ENCODE measurements around the gene STIL. TPM values are rescaled to one million over a fixed set of nuclear protein-coding genes. Genes with fewer than 3 reads are reported as not detected.
A peak's percentile ranks its signal among the peaks of the same experiment; 100 is the strongest.

STIL gene
- total and polyA plus RNA-seq, 2 of the 13 experiments (the other 11 are each of a cell fraction or from before 2014, with no cell fraction given) = 13.7 to 18.6 TPM

DNA sequence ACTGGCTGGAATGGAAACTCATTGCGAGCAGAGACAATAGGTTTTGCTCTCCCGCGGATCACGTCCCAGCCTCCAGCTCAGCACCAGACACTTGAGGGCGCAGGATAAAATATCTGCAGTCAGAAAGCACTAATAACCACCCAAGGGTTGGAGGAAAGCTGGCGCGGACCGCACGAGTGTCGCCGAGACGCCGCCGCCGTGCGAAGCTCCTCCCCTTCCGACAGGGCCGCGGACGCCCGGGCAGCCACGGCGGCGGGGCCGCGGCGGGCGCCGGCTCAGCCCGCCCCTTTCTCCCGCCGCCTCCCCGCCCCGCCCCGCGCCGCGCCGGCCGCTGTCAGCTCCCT lies 19.6 kb upstream of the STIL start, which contains the start of gene CMPK1 (continued):
- TF ChIP-seq, protein P1, sequence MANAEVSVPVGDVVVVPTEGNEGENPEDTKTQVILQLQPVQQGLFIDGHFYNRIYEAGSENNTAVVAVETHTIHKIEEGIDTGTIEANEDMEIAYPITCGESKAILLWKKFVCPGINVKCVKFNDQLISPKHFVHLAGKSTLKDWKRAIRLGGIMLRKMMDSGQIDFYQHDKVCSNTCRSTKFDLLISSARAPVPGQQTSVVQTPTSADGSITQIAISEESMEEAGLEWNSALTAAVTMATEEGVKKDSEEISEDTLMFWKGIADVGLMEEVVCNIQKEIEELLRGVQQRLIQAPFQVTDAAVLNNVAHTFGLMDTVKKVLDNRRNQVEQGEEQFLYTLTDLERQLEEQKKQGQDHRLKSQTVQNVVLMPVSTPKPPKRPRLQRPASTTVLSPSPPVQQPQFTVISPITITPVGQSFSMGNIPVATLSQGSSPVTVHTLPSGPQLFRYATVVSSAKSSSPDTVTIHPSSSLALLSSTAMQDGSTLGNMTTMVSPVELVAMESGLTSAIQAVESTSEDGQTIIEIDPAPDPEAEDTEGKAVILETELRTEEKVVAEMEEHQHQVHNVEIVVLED (CRISPR knock-in tag; IDR thresholded peaks at IDR 0.05; ENCODE audit: borderline replicate concordance) = 0 out of 2 replicates have a peak, but pooled peaks have one; percentile 33
- TF ChIP-seq NR2F2 (IDR thresholded peaks at IDR 0.05; ENCODE audit: borderline replicate concordance, low read depth) = no peak
- TF ChIP-seq, protein P2, sequence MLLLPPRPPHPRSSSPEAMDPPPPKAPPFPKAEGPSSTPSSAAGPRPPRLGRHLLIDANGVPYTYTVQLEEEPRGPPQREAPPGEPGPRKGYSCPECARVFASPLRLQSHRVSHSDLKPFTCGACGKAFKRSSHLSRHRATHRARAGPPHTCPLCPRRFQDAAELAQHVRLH (CRISPR knock-in tag; IDR thresholded peaks at IDR 0.05; ENCODE audit: borderline replicate concordance, low read depth) = 0 out of 2 replicates have a peak, but pooled peaks have one; percentile 9
- TF ChIP-seq ZSCAN9 (CRISPR knock-in tag; IDR thresholded peaks at IDR 0.05; ENCODE audit: borderline replicate concordance) = peak; percentile 49; the same call in 1 of the 2 replicates
- TF ChIP-seq, protein P3, sequence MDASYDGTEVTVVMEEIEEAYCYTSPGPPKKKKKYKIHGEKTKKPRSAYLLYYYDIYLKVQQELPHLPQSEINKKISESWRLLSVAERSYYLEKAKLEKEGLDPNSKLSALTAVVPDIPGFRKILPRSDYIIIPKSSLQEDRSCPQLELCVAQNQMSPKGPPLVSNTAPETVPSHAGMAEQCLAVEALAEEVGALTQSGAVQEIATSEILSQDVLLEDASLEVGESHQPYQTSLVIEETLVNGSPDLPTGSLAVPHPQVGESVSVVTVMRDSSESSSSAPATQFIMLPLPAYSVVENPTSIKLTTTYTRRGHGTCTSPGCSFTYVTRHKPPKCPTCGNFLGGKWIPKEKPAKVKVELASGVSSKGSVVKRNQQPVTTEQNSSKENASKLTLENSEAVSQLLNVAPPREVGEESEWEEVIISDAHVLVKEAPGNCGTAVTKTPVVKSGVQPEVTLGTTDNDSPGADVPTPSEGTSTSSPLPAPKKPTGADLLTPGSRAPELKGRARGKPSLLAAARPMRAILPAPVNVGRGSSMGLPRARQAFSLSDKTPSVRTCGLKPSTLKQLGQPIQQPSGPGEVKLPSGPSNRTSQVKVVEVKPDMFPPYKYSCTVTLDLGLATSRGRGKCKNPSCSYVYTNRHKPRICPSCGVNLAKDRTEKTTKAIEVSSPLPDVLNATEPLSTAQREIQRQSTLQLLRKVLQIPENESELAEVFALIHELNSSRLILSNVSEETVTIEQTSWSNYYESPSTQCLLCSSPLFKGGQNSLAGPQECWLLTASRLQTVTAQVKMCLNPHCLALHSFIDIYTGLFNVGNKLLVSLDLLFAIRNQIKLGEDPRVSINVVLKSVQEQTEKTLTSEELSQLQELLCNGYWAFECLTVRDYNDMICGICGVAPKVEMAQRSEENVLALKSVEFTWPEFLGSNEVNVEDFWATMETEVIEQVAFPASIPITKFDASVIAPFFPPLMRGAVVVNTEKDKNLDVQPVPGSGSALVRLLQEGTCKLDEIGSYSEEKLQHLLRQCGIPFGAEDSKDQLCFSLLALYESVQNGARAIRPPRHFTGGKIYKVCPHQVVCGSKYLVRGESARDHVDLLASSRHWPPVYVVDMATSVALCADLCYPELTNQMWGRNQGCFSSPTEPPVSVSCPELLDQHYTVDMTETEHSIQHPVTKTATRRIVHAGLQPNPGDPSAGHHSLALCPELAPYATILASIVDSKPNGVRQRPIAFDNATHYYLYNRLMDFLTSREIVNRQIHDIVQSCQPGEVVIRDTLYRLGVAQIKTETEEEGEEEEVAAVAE (CRISPR knock-in tag; IDR thresholded peaks at IDR 0.05; ENCODE audit: borderline replicate concordance) = 0 out of 2 replicates have a peak, but pooled peaks have one; percentile 1
- TF ChIP-seq, protein P4, sequence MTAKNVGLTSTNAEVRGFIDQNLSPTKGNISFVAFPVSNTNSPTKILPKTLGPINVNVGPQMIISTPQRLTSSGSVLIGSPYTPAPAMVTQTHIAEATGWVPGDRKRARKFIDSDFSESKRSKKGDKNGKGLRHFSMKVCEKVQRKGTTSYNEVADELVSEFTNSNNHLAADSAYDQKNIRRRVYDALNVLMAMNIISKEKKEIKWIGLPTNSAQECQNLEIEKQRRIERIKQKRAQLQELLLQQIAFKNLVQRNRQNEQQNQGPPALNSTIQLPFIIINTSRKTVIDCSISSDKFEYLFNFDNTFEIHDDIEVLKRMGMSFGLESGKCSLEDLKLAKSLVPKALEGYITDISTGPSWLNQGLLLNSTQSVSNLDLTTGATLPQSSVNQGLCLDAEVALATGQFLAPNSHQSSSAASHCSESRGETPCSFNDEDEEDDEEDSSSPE (CRISPR knock-in tag; IDR thresholded peaks at IDR 0.05) = peak; percentile 18; the same call in 1 of the 2 replicates
- TF ChIP-seq, protein P5, sequence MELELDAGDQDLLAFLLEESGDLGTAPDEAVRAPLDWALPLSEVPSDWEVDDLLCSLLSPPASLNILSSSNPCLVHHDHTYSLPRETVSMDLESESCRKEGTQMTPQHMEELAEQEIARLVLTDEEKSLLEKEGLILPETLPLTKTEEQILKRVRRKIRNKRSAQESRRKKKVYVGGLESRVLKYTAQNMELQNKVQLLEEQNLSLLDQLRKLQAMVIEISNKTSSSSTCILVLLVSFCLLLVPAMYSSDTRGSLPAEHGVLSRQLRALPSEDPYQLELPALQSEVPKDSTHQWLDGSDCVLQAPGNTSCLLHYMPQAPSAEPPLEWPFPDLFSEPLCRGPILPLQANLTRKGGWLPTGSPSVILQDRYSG (CRISPR knock-in tag; IDR thresholded peaks at IDR 0.05) = 0 out of 2 replicates have a peak, but pooled peaks have one; percentile 33
- TF ChIP-seq SNRNP70 (IDR thresholded peaks at IDR 0.05; ENCODE audit: low read depth, low read length) = no peak
- TF ChIP-seq PRMT3 (CRISPR knock-in tag; IDR thresholded peaks at IDR 0.05; ENCODE audit: borderline replicate concordance, low read depth) = 0 out of 2 replicates have a peak, but pooled peaks have one; percentile 6
- TF ChIP-seq ZNF557 (CRISPR knock-in tag; IDR thresholded peaks at IDR 0.05) = 0 out of 2 replicates have a peak, but pooled peaks have one; percentile 39
- no peak for TF ChIP-seq ZNF431 (CRISPR knock-in tag; IDR thresholded peaks at IDR 0.05; ENCODE audit: borderline replicate concordance, low read depth)
- TF ChIP-seq, protein P6, sequence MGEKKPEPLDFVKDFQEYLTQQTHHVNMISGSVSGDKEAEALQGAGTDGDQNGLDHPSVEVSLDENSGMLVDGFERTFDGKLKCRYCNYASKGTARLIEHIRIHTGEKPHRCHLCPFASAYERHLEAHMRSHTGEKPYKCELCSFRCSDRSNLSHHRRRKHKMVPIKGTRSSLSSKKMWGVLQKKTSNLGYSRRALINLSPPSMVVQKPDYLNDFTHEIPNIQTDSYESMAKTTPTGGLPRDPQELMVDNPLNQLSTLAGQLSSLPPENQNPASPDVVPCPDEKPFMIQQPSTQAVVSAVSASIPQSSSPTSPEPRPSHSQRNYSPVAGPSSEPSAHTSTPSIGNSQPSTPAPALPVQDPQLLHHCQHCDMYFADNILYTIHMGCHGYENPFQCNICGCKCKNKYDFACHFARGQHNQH (CRISPR knock-in tag; IDR thresholded peaks at IDR 0.05) = no peak; the same call in 1 of the 2 replicates
- TF ChIP-seq EED (CRISPR knock-in tag; IDR thresholded peaks at IDR 0.05) = peak; percentile 3; the same call in 1 of the 2 replicates
- TF ChIP-seq IRF2 (CRISPR knock-in tag; IDR thresholded peaks at IDR 0.05) = no peak
- 0 out of 2 replicates have a peak, but pooled peaks have one; percentile 5 for TF ChIP-seq BRD4 (CRISPR knock-in tag; IDR thresholded peaks at IDR 0.05)
- TF ChIP-seq REPIN1 (CRISPR knock-in tag; IDR thresholded peaks at IDR 0.05; ENCODE audit: borderline replicate concordance, low read depth) = 0 out of 2 replicates have a peak, but pooled peaks have one; percentile 47
- peak; percentile 8; the same call in 1 of the 2 replicates for TF ChIP-seq CREM (IDR thresholded peaks at IDR 0.05)
- TF ChIP-seq CREM (CRISPR knock-in tag; IDR thresholded peaks at IDR 0.05) = no peak
- TF ChIP-seq TOPORS (CRISPR knock-in tag; IDR thresholded peaks at IDR 0.05) = 0 out of 2 replicates have a peak, but pooled peaks have one; percentile 41
- TF ChIP-seq KAT8 (CRISPR knock-in tag; IDR thresholded peaks at IDR 0.05) = peak; percentile 25

Data from HepG2 (cell line).